Medulla oblongata (tissue), 1 donor: Measurements from ENCODE around the gene EHMT1.
A peak's percentile ranks its signal among the peaks of the same experiment; 100 is the strongest.
"Not testable (repeated sequence)": the region's sequence is repeated elsewhere in the genome, so short reads cannot be mapped to it uniquely, and the experiment has no call there.

ENCODE experiments used
- DNase-seq: peaks from one replicate; pipeline ENCODE4 v3.0.0-alpha.2; 2015; ENCODE audit errors: extremely low spot score

Gene EHMT1

GRCh38 chr9:137860361-137860760, 241.6 kb downstream of the EHMT1 start:
- DNase-seq, result no peak

DNA sequence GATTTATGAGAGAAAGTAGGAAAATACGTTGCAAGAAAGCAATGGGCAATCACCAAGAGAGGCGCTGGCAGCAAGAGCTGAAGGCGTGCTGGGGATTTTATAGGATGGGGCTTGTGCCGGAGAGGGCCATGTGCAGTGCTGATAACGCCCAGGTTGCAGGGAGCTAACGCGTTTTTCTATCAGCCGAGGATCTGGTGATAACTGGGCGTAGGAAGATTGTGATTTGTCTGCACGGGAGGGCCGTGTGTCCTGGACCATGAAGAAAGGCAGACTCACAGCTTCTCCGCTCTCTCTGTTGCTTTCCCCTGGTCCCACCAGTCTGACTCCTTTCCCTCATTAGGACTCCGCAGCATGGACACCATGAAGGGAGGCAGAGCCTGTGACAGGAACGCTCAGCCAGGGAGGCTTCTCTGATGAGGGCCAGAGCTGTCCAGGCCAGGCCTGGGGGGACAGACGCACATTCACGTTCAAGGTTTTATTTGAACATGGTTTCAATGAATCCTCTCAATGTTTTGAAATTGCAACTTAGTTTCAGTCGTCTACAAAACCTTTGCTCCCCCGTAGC, 246.9 kb downstream of the EHMT1 start:
- no peak for DNase-seq

DNA sequence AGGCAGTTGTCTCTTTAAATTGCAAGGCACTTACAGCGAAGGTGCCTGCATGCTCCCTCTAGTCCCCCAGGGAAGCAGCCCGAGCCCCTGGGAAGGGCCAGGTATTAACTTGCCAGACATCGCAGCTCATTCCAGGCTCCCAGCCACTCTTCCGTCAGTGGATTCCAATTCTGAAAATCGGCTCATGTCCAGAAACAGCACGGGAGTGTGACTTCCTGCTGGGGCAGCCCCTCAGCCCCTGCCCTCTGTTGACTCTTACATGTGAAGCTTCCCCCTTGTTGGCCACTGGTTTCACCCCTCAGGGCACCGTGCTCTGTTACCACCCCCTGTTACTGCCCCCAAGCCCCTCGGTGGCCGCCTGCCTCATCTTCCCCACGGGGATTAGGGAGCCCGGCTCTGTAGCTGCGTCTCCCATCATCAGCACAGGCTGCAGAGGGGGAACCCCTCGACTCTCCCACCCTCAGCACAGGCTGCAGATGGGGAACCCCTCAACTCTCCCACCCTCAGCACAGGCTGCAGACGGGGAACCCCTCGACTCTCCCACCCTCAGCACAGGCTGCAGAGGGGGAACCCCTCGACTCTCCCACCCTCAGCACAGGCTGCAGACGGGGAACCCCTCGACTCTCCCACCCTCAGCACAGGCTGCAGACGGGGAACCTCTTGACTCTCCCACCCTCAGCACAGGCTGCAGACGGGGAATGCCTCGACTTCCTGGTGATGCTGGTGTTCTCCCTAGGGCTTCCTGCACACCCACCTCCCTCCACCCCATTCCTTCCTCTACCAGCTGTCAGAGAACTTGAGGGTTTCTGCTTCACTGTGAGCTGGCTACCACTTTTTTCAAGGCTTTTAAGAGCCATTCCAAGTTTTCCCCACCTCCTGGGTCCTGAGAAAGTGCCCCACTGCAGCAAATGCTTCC, 247.7 kb downstream of the EHMT1 start:
- DNase-seq, result no peak

DNA sequence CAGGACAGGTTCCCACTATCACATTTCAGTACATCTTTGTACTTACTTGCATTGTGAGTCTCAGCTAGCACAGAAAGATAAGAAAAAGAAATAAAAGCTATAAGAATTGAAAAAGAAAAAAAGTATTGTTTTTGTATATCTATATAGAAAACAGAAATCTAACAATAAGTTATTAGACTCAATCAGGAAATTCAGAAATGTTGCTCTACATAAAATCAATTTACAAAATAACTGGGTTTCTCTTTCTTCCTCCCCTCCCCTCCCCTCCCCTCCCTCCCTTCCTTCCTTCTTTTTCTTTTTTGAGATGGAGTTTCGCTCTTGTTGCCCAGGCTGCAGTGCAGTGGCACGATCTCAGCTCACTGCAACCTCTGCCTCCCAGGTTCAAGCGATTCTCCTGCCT, 251.6 kb downstream of the EHMT1 start:
- no peak for DNase-seq

- no peak for DNase-seq
Measured at GRCh38 chr9:137872296-137872695, 253.5 kb downstream of the EHMT1 start.

DNA sequence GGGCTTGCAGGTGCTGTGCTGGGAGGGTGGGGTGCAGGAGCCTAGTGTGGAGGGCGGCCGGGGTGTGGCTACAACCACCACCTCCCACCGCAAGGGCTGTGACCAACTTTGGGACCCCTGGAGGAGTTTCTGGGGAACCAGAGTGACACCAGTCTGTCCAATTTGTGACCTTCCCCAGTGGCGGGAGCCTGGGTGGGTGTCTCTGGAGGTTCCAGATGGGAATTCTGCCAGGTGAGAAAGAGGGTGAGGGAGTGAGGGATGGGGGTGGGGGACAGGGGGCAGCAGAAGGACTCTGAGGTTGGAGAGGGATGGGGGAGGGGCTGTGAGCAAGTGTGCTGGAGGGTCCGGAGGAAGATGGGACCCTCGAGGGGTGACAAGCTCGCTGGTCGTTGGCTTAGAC, 254.6 kb downstream of the EHMT1 start:
- no peak for DNase-seq

DNA sequence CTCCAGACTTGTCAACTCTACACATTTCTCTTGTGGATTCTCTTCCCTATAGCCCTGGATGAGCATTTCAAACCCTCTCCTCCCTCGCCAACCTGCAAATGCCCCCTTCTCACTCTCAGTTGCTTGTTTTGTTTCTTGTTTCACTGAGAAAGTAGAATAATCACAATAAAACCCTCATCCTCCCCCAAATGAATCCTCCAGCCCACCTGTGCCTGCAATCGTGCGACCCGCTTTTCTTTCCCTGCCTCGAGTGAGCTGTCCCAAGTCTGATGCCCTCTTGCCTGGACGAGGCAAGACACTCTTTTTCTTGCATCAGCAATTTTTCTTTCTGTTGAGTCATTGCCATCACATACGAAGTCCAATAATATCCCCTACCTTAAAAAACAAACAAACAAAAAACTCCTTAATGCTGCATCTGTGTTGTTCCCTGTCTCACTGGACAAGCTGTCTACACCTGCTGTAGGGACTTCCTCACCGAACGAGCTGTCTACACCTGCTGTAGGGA, 255.1 kb downstream of the EHMT1 start:
- DNase-seq, result no peak

GRCh38 chr9:137875354-137875753, 256.5 kb downstream of the EHMT1 start:
- no peak for DNase-seq

DNA sequence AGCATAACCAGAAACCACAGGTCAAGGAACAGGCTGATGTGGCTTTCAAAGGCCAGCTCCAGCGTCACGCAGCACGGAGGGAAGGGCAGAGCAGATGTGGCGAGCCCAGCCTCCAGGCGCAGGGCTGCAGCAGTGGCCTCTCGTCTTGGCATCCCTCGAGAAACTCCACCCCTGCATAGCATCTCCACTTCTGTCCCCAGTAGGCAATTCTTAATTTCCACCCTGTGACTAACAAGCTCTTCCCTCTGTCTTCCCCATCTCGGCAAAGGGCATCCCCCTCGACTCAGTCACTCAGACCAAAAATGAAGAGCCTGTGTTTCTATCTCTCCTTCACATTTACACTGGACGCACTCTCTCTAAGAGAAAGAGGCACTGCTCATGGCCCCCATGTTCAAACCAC, 257.0 kb downstream of the EHMT1 start:
- DNase-seq, result no peak

DNA sequence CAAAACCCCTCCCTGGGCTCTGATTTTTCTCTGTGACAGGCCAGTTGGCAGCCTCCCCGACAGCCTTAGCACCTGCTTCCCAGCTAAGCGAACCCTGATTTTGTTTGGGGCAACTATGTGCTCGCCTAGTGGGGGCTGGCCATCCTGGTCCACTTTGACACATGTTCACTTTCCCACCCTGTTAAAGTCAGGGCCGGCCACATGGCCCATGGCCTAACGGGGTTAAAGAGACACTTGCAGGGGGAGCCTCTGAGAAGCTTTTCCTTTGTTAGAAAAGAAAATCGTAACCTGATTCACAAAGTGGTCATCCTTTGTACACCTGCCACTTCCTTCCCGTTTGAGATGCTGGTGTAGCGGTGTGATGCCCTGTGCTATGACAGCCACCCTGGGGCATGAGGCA, 257.5 kb downstream of the EHMT1 start:
- no peak for DNase-seq

DNA sequence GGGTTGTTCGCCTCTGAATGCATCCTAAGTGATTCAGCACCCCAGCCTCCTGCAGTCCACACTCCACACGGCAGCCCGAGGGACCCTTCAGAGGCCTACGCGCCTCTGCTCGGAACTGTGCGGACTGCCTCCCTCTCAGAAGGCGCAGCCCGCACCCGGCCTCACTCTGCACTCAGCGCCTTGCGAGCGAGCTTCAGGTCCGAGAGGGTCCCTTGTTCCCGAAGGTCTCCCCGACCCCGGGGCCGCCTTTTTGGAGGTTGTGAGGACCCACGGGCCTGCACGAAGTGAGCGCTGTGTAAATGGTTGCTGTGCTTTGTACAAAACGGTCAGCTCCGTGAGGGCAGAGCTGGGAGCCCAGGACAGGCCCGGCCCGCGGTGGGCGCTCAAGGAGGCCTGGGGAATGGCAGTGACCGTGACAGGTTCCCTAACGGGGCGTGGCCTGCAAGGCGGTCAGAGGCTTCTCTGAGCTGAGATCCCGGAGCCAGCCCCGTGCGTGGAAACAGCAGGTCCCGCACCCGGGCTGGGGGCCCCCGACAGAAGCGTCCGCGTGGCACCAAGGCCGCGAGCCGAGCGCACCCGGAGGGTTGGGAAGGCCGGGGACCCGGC, 258.1 kb downstream of the EHMT1 start:
- DNase-seq, result no peak

DNA sequence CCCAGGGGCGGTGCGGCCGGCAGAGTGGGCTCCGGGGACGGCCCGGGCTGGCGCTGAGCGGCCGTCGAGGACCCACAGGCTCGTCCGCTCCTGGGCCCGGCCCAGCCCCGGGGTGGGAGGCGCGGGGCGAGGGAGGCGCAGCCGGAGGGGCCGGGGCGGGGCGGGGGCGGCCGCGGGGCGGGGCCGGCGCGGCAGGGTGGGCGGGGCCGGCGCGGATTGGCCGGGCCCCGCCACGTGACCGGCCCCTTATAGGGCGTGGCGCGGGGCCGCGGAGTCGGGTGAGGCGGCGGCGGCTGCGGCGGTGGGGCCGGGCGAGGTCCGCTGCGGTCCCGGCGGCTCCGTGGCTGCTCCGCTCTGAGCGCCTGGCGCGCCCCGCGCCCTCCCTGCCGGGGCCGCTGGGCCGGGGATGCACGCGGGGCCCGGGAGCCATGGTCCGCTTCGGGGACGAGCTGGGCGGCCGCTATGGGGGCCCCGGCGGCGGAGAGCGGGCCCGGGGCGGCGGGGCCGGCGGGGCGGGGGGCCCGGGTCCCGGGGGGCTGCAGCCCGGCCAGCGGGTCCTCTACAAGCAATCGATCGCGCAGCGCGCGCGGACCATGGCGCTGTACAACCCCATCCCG, 258.8 kb downstream of the EHMT1 start, which contains the start of gene CACNA1B:
Gene CACNA1B (plus strand): TSS at position 277 of the 617 bp plus-strand sequence. CDS start 152 bp downstream, at position 429.
- DNase-seq, result not testable (repeated sequence)

GRCh38 chr9:137878146-137878941, 259.5 kb downstream of the EHMT1 start:
- DNase-seq, result peak; percentile 9

DNA sequence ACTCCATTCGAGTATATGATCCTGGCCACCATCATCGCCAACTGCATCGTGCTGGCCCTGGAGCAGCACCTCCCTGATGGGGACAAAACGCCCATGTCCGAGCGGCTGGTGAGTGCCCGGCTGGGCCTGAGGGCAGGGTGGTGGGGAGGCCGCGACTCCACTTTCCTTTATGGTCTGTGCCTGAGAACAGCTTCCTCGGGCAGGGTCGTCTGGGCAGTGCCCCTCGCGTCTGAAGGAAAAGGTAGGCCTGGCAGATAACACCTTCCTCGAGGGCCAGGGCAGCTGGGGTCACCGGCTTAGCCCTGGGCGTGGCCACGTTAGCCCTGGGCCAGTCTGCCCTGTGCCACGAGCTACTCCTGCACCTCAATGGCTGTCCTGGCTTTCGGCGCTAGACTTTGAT, 260.2 kb downstream of the EHMT1 start:
- DNase-seq, result no peak

GRCh38 chr9:137879566-137880150, 260.9 kb downstream of the EHMT1 start:
- no peak for DNase-seq

DNA sequence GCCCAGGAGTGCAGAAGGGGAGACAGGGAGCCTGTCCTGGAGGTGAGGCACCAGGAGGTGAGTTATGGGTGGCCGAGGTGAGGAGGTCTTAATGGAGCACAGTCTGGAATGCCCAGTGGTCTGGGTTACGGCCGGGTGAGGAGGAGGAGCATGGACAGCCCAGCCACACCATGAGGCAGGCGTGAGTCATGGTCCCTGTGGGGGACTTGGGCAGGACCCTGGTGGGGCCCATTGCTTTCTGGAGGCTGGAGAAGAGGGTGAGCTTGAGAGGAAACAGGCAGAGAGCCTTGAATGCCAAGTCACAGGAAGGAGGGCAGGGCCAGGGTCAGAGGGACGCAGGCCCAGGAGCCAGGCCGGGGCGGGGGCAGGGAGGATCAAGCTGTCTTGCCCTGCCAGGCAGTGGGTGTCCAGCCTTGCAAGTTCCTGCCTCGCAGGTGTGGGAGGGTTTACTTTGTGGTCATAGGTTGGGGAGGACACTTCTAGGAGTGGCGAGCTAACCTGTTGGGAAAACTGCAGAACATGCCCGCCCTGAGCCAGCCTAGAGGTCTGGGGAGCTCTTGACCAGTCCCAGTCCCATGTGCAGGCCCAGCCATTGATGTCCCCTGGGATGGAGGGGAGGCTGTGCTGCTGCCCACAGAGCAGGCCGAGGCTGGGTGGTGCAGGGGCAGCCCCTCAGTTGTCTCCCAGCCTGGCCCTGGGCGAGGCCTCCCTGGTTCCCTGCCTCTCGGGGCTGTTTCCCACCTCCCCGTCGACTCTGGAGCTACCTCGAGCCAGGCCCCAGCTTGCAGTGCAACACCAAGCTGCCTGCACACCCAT, 261.6 kb downstream of the EHMT1 start:
- DNase-seq, result no peak

GRCh38 chr9:137880976-137881530, 262.2 kb downstream of the EHMT1 start:
- DNase-seq, result no peak

DNA sequence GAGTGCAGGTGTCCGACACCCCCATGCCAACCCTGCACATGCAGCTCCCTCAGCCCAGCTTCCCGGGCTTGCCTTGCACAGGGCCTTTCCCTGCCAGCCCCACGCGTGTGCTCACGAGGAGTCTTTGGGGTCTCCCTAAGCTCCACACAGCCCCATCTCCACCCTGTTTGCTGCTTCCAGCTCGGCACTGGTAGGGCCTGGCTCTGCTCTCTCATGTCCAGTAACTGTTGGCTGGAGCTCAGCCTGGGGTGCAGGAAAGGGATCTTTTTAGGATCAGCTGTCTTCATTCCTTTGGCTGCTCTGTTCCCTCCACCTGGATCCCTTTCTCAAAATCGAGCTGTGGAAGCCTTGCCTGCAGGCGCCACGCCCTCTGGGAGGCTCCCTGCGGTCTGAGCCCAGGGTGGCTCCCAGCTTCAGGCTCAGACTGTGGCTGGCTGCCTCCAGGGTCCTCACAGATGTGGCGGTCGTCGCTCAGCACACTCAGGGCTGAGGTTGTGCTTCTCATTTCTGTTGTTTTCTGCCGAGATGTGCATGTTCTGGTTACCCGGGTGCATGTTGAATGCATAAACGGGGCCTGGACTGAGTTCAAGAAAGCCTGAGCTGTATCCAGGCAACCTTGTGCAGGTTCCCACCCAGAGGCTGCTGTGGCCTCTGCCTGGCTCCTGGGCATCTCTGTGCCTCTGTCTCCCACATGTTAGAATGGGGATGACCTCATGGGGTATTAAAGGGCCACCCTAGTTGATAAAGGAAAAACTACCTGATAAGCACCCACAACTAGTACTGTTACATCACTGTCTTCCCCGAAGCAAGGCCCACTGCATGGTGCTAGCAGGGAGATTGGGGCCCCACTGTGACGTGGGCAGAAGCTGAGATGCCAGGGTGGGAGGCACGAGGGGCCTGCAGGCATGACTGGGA, 263.0 kb downstream of the EHMT1 start:
- DNase-seq, result no peak

GRCh38 chr9:137882506-137882821, 263.7 kb downstream of the EHMT1 start:
- no peak for DNase-seq
